ENCODE measurements around the gene TMEM19.

GRCh38 chr12:71703206-71703605, 17.3 kb downstream of the TMEM19 start:
- TF ChIP-seq, protein P1, sequence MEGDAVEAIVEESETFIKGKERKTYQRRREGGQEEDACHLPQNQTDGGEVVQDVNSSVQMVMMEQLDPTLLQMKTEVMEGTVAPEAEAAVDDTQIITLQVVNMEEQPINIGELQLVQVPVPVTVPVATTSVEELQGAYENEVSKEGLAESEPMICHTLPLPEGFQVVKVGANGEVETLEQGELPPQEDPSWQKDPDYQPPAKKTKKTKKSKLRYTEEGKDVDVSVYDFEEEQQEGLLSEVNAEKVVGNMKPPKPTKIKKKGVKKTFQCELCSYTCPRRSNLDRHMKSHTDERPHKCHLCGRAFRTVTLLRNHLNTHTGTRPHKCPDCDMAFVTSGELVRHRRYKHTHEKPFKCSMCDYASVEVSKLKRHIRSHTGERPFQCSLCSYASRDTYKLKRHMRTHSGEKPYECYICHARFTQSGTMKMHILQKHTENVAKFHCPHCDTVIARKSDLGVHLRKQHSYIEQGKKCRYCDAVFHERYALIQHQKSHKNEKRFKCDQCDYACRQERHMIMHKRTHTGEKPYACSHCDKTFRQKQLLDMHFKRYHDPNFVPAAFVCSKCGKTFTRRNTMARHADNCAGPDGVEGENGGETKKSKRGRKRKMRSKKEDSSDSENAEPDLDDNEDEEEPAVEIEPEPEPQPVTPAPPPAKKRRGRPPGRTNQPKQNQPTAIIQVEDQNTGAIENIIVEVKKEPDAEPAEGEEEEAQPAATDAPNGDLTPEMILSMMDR (IDR thresholded peaks at IDR 0.05): no peak
- TF ChIP-seq POLR2A (IDR thresholded peaks at IDR 0.05): no peak
